Activated T-cell treated with anti-CD3 and anti-CD28 coated beads for 48 hours (primary cell): ENCODE measurements around the gene TXNDC5.
"Not testable (repeated sequence)": the region's sequence is repeated elsewhere in the genome, so short reads cannot be mapped to it uniquely, and the experiment has no call there.

Experiments
- DNase-seq: peaks from one replicate; pipeline ENCODE4 v3.0.0-alpha.2; 2020; ENCODE audit warnings: low read depth

The TXNDC5 gene

DNA sequence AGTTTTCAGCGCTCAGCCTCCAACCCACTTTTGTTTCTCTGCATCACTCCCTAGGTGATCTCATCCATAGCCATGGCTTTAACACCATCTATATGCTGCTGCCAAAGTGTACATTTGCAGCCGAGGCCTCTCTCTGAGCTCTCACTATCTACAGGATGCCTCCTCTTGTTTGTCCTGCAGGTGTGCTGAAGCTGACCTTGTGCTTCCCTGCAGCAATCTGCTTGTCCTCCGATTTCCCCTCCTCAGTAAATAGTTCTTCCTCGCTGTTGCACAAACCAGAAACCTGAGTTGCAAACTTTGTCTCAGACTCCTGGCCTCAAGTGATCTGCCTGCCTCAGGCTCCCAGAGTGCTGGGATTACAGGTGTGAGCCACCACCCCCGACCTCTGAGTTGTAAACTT, 3.7 kb upstream of the TXNDC5 start:
- DNase-seq, result no peak

DNA sequence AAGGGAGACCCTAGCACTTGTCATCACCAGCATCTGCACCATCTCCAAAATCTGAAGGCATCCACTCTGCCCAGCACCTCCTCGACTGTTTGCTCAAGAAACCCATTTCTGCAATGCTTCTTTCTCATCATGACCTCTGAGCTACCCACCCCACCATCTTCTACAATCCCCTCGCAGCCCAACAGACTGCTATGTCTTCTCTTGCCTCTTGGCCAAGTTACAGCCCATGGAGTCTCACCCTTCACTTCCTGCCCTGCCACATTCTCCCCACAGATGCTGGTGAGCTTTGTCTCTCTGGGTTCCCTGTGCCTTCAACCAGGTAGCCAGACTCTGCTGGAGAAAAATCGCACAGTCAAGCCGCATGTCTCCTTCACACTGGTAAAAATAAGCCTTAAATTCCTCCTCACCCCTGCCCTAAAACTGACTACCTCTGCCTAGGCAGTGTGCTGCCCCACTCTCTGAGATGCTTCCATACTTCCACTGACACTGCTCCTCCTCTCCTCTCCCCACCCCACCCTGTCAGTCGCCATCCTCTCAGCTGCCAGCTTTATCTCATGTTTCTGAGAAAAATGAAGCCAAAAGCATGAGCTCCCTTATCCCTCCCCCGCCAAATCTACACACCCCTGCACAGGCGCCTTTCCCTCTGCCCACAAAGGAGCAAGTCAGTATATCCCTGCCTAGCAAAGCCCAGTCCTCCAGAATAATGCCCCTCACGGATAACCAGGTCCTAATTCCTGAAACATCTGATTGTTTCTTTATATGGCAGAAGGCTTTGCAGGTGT, 2.3 kb upstream of the TXNDC5 start:
- DNase-seq, result no peak

DNA sequence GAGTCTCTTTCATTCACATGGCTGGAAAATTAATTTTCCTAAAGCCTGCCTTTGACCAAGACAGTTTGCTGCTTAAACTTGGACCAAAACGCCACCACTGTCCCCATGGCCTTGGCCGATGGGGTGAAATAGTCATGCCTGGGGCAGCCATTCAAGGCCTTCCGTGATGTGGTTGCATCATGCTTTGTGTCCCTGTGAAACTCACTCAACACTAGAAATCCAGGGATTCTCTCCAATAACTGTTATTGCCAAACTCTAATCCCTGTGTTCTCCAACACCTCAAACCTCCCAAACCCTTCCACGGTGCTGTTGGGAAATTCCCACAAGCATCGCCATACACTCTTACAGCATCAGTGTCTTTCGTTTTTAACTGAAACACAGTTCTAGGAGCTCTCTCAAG, 1.4 kb upstream of the TXNDC5 start:
- no peak for DNase-seq

DNA sequence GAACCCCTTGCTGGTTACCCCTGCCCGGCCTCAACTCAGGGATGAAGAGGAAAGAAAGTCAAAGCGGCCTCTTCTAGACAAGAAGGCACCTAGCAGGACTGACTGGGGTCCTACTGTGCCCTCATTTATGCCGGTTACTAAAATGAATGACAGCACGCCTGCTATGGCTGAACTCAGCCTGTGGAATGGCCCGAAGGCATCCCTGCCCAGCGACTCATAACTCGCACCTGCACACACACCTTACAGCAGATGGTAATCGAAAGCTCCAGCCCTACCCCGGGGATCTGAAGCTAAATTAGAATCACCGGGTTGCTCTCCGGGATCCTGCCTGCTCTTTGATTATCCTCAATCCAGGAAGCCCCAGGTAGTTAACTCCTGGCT, 747 bp upstream of the TXNDC5 start:
- no peak for DNase-seq

DNA sequence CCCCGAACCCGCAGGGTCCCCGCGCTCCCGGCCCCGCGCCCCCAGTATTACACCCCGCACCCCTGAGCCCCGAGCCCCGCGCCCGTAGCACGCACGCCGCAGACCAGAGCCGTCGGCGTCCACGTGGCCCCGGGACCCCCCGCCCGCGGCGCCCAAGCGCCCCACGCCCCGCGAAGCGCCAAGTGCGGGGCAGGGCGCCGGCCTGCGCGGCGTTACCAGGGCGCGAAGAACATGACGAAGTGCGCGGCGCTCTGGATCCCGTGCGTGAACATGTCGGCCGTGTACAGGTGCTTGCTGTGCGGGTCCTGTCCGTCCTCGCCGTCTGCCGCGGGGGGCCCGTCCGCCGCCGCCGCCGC, 312 bp downstream of the TXNDC5 start:
- no peak for DNase-seq

DNA sequence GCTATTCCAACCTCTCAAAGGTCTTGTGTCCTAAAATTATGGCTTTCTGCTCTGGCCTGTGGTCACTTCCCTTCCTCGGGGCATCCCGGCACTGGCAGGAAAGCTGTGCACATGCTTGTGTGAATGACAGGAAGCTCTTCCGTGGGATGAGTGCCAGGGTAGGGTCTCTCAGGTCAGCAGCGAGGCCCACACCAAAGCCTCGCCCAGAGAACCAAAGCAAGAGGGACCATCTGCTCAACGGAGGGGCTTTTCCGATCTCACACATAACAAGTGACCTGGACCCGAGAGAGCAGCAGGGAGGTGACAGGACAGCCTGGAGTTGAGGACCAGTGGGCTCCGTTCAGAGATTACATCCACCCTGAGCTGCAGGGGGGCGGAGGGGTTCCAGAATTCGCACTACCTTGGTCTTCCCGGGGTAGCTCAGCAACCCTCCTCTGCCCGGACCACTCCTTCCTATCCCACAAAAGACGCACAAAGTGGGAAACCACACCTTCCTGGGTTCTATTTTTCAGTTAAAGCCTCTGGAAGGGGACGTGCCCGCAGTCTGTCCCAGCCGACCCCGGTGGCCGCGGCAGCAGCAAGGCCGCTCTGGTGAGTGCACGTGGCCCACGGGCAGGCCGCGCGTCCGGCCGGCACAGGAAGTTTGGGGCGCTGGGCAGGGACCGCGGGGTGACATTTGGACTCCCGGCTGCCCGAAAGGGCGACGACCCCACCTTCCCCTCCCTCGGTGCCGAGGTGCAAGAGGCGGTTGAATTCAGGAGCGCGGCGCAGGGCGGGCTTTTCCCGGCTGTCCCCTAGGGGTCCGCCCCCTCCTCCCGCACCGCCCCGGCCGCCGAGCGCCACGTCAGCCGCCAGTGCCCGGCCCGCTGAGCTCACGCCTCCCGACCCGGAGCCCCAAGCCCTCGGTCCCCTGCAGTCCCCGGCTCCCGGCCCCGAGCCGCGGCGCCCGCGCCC, 988 bp downstream of the TXNDC5 start:
- DNase-seq, result peak; percentile 57

DNA sequence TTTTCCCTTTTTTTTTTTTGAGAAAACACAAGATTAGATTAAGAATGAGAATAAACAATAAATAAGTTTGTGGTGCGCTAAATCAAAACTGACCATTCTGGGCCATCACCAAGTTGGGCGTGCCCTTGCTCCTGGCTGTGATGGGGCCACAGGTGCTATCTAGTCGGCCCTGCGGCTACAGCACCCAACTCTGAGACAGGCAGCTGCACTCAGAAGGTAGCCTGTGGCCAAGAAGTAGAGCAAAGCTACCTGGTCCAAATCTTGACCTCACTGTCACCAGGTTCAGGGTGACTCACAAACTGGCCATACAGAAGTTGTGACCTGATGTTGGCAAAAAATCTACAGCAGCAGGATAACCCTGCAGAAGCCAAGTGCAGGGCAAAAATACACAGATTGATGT, 3.4 kb downstream of the TXNDC5 start:
- no peak for DNase-seq

DNA sequence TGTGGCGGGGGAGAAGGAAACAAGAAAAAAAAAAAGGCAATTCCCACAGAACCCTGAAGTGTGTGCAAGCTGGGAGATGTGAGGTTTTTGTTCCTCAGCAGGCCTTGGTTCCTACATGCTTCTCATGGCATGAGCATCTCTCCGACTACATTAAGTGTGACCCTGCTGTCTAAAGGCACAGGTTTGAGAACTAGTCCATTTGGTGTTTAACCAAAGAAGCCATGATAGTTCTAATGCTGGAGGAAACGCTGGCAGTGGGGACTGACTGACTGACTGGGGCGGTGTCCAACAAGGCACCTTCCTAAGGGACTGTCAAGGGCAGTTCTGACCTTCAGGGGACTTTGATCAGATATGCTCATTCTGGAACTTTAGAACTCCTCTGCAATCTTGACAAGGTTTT, 3.8 kb downstream of the TXNDC5 start:
- DNase-seq, result no peak

DNA sequence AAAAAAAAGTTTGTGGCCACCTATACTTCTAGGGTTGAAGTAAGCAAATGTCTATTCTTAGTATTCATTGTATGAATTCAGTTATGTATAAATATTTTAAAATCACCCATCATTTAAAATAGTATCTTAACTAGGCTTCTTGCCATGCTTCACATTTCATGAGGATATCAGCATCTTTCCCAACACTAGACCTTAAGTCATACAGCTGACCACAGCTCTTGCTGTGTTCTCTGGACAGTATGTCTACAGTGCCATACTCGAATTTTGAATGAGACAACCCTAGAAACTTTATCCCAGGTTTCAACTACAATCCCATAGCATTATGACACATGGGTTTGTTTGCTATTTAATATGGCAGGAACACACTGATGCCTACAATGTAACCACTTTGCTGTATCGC, 5.2 kb downstream of the TXNDC5 start:
- no peak for DNase-seq

DNA sequence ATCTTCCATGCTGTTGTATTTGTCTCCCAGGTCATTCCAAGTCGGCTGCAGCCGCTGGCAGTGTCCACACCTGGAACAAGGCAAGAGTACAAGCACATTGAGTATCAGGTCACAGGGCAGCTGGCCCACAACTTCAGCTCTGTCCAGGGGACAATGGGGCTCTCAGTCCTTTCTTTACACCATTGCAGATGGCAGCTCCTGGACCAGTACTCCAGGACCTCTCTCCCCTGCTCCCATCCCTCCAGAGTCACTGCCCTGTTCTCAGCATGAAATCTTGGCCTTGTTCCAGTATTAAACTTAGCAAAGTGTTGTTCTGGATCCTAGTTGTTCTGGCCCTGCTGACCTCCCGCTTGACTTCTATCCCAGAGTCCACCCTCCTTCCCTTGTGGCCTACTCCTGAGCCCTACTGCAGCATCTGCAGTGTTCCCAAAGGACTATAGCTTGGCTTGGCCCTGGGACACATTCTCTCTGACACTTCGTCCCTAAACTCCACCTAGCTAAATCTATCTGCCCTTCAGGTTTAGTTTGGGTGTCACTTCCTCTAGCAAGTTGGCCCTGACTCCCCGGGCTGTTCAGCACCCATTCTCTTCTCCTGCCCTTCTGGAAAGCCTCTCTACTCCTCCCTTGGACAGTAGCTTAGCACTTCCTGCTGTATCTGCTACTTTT, 5.8 kb downstream of the TXNDC5 start:
- DNase-seq, result no peak

DNA sequence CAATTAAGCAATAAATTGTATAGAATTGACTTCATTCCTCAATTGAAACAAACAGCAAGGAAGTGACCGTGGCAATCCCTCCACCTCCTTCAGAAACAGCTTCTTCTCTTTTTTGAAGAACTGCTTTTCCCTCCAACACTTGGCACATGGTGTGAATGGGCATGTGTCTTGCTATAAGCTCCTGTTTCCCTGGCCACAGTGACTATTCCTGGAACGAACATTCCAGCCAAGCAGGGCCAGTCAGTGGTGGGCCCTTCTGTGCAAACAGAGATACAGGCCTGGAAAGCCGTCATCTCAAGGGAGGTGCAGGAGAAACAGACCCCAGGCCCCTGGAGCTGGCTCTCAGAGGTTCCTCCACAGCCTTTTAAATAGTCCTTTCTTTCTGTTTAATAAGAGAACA, 6.9 kb downstream of the TXNDC5 start:
- no peak for DNase-seq

DNA sequence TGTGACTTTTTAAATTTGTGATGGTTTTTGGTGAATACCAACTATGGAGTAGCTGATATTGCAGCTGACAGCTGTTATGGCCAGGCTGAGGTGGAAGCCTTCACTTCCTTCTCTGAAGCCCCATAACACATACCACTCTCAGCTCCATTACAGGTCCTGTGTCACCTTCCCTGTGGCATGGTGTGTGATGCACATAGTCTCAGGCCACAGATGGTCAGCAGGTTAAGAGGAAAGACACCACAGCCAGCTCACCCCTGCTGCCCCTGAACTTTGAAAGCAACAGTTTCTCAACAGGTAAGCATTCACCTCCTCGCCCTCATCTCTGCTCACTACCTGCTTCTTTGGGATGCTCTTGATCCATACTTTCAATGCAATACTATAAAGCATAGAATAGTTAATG, 7.7 kb downstream of the TXNDC5 start:
- no peak for DNase-seq

DNA sequence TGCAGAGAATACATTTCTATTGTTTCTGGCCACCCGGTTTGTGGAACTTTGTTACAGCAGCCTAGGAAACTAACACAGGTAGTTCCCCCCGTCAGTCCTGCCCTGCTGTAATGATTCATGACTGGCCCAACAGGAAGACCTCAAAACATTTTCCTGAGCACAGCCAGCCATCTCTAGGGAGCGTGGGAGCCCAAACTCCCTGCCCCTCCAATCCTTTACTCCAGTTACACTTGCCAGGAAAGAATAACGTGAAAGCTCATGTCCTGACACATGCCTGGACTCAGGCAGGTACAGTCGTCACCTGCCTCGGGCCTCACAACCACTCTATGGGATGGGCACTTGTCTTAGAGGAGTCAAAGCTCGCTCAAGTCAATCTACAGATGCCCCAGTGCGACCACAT, 8.4 kb downstream of the TXNDC5 start:
- no peak for DNase-seq

DNA sequence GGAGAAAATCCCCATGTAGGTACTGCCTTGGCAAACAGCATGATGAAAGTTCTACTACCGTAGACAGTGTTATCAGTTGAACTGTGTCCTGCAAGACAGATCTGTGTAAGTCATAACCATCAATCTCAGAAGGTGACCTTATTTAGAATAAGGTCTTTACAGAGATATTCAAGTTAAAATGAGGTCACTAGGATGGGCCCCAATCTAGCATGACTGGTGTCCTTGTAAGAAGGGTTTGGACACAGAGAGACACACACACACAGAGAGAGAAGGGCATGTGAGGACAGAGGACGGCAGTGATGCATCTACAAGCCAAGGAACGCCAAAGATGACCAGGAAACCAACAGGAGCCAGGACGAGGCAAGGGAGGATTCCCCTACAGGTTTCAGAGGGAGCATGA, 8.8 kb downstream of the TXNDC5 start:
- no peak for DNase-seq

DNA sequence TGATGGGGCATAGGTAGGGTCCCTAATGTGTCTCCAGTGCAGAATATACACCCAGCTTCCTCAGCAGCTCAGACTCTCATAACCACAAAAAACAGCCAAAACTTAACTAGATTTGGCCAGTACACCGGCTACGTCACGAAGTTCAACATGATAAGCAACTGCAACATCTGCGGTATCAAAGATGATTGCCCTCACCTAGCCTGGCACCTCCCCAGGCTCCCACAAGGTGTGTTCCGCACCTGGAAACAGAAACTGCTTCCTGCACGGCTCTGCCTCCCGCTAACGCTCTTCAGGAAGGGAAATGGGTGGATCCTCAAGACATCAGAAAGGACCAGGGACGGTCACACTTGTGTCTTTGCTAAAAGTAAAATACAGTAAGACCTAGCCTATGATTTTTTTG, 9.5 kb downstream of the TXNDC5 start:
- DNase-seq, result no peak

DNA sequence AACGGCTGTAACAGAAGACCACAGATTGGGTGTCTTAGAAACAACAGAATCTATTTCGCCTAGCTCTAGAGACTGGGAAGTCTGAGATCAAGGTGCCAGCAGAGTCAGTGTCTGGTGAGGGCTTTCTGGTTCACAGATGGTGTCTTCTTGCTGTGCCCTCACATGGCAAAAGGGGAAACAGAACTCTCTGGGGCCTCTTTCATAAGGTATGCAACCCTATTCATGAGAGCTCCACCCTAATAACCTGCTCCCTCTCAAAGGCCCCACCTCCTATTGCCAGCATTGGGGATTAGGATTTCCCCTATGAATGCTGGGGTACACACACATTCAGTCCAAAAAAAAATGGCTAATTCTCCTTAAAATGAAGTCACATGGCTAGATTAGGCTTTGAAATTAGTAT, 10.0 kb downstream of the TXNDC5 start:
- no peak for DNase-seq

DNA sequence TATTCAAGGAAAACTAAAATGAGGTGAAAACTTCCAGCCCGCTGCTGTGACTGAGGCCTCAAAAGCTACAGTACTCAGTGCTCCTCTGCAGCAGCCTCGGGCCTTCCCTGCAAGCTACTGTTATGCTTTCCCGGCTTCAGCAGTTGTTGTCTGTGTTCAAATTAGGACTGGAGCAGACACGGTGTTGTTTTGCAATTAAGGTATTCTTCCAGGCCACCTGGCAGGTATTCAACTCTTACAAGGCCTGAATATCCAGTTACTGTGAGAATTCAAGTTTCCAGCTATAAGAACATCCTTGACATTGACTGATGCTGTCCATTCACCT, 10.7 kb downstream of the TXNDC5 start:
- DNase-seq, result no peak

DNA sequence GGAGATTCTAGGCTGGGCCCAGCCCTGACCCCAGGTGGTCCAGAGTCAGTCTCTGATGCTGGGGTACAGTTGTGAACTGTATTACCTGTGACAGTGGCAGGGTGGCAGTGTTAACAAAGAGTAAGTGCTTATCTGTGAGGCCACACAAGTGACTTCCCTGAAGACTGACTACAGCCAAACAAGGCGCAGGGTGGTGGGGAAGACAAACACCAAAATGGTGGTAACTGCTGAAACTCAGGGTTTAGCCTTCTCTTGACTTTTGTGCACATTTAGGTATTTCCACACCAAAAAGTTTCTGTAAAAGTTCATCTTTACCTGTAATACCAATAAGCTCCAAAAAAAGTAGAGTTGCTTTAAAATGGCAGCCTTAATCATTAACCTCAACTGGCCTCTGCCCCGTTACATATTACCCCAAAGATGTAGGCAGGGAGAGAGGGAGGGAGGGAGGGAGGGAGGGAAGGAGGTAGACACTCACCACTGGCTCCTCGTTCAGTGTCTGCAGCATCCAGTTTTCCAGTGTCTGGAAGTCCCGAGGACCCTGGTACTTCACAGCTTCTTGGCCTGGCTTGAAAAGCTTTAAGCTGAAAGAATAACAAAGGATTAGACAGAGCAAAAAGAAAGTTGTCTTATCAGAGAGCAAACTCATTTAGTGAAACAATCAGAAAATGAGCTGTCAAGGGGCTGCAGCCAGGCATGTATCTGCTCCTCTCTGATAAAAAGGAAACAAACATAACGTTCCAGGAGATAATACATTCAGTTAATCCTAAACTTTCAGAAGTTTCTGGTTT, 11.3 kb downstream of the TXNDC5 start:
- no peak for DNase-seq

DNA sequence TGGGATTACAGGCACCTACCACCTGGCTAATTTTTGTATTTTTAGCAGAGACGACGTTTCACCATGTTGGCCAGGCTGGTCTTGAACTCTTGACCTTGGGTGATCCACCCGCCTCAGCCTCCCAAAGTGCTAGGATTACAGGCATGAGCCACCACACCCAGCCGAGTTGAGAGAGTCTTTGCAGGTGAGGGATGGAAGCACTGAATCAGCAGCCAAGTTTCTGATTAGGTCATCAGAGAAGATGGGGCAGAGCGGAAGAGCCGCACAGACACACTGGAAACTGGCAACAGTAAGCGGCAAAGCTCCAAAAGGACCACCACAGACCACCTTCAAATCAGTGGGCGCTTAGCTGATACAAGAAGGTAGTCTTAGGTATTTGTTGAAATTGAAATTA, 12.4 kb downstream of the TXNDC5 start:
- DNase-seq, result not testable (repeated sequence)

DNA sequence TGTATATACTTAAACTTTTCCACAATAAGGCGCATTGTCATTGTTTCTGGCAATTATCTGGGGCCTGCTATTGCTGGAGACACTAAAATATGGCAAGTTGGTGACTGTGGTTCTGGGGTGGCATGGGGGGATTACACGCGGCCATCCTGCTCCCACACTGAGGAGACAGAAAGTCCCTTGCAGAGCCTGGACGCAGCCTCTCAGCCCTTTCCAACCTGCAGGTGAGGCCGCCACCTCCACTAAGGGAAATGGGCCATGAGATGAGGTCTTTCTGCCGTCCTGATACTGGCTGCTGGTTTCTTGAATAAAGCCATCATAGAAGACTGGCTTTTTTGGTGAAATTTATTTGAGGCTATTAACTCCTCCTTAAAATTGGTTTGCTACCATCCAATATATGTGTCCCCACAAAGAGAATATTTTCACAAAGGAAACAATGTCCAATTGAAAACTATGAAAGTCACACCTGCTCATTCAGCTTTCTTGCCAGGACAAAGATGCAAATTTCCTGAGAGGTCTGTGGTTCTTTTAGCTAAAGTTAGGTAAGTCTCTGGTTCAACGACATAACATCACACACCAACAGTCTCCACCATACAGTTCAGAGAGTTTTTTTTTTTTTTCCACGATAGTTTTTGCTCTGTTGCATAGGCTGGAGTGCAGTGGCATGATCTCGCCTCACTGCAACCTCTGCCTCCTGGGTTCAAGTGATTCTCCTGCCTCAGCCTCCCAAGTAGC, 13.0 kb downstream of the TXNDC5 start:
- DNase-seq, result no peak

DNA sequence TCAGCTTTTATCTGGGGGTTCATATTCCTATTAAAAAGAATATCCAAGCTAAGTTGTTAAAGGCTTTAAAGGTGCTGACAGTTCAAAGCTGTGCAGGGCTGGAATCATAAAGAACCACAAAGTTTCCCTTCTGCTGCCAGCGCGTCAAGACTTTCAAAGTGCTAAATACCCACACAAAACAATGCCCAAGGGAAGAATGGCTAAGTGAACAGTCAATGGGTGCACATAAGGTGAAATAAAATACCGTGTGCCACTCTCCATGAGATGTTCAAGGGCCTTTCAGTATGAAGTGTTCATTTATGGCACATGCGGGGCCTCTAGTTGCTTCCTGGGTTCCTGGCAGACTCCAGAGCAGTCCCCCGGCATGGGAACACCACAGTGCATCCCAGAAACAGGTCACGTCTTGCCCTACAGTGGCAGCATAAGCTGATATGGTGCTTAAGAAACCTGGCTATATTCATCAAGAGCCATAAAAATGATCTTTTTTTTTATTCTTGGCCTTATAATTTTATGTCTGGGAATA, 14.1 kb downstream of the TXNDC5 start:
- DNase-seq, result no peak

DNA sequence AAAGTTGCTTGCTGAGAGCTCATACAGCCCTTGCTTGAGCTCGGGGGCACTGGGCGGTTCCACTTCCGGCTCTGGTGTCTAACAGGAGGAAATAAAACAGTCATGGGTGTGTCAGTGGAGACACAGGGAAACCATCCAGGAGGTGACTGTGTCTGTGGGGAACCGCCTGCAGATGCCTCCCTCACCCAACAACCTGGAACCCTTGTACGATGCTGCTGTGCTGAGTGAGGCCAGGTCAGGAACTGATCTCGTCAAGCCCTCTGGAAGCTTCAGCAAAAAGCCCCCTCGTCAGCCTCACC, 15.5 kb downstream of the TXNDC5 start:
- DNase-seq, result no peak
